Left renal pelvis (tissue), 4 donors: ENCODE measurements around the gene MXD1. TPM values are rescaled to one million over a fixed set of nuclear protein-coding genes. Genes with fewer than 3 reads are reported as not detected.

ENCODE experiments used
- DNase-seq, 4 donors: peaks; one replicate each; pipeline ENCODE4 v3.0.0-alpha.2; 2013; ENCODE audit warnings: low read depth in 4 of 4, low spot score in 3 of 4
- polyA plus RNA-seq, 4 donors: library from polyadenylated mRNA; unstranded; fragments of 120-200 nt; gene quantifications; one replicate each; pipeline ENCODE4 v1.2.1, GENCODE V29; 2013; ENCODE audit not compliant: insufficient read length in 4 of 4

MXD1 gene
- polyA plus RNA-seq, 4 donors: 9.3 to 14.8 (median 13.7) TPM

DNA sequence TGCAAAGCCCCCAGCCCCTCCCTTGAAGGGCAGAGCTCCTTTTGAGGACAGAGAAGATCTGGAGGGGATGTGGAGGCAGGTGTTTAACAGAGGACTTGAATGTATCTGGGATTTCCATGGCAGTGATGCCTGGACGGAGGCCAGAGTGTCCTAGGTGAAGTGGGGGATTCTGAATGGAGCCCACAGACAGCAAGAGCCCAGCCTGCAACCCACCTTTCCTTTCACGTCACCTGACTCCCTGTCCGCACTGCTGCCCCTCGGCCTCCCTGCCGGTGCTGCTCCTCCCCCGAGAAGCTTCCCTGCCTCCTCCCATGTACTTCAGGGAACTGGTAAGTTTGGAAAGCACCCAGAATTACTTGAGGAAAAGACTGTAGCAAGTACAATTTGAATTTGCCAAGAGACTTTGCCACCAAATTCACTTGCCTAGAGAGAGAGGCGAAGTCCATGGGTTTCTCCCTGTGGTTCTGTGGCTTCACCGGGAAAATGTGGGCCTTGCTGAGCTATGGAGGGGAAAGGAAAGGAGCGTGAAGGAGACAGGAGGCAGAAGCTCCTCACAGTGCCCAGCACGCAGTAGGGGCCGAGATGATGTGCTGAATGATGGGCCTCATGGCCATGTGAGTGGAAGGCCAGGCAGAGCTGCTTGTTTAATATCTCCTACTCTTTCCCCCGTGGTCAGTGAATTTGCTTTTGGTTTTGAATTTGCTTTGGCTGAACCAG lies 60.4 kb downstream of the MXD1 start:
- no peak for DNase-seq

DNA sequence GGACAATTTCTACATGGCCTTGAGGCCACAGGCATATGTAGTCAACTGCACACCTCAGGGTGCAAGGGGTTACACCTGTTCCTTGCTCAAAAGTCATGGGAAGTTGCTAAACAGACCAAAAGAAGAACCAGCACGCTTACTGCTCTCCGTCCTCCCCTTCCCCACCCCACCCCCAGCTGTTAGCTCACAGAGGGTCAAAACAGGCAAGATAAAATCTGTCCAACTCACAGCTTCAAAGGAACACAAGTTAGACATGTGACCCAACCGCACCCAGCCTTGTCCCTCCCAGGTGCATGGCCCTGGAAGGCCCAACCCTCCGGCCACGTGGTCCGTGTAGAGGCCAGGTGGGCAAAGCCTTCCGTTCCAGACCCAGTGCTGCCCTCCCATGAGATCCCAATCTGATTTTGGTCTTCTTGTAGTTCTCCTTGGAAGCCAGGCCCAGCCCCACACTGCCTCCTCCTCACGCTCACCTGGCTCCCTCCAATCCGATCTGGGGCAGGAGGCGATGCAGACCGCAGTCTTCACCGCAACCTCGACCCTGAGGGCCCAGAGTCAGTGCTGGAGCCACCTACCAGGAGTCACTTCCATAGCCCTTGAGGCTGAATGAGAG lies 61.0 kb downstream of the MXD1 start:
- no peak for DNase-seq

DNA sequence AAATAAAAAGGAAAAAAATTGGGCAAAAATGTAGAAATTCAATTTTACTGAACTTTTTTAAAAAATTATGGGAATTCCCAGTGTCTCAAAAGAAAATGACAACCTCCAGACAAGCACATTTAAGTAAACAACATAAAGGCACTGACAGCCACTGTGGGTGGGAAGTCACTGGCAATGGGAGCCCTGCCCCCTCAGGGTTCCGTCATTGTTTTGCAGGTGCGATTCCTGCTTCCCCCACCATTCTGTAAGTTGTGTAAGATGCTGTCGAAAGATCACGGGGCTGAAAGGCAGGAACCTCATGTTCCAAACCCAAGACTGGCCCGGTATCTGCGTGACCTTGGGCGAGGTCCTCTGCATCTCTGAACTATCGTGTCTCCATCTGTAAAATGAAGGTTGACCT lies 62.3 kb downstream of the MXD1 start:
- no peak for DNase-seq

DNA sequence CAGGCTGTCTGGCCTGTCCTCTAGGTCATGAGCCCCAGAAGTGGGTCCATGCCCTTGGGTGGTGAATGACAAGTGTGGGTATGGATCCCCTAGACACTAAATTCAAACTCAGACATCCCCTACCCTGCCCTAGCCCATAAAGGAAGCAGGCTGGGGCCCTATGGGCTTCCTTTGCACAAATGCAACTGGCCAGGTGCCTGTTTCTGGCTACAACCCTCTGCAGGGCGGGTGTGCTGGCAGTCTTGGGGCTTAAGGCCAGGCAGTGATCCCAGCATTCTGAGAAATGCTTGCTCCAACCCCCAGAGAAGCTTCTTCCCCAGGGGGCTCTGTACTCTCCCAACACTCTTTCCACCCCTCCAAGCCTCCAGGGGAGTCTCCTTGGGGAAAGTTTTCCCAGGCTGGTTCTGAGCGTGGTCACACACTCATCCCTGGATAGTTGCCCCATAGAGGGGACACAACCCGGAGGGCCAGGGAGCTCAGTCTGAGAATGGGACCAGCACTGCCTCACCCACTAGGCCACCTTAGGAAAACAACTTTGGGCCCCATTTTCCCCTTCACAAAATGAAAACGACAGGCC lies 63.1 kb downstream of the MXD1 start:
- no peak for DNase-seq

DNA sequence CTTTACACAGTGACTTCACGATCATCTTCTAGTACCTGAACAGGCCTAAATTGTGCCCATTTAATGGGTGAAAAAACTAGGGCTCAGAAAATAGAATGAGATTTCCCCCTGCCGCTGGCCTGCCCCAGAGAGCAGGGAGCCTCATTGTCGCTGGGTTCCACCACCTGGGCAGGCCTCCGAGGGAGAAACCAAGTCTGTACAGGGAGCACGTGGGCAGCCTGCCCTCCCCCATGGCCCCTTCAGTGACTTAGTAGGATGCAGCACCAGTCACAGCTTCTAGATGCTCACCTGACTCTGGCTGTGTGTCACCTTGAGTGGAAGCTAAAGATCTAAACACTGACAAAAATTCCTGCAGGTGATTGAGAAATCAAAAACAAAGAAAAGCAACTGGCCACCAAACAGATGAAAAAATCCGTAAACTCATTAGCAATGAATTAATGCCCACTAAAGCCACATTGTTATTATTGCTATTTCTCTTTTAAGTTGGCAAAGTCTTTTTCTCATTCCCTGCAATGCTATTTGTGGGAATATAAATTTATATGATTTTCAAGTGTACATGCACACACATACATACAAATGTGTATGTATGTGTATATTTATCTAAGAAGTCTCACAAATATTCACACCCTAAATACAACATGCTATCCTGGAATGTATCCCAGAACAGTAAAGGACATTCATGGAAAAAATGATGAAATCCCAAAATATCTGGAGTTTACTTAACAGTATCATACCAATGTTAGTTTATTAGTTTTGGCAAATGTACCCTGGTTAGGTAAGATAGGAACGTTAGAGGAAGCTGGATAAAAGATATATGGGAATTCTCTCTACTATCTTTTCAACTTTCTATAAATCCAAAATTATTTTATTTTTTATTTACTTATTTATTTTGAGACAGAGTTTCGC lies 65.2 kb downstream of the MXD1 start:
- DNase-seq: no peak

DNA sequence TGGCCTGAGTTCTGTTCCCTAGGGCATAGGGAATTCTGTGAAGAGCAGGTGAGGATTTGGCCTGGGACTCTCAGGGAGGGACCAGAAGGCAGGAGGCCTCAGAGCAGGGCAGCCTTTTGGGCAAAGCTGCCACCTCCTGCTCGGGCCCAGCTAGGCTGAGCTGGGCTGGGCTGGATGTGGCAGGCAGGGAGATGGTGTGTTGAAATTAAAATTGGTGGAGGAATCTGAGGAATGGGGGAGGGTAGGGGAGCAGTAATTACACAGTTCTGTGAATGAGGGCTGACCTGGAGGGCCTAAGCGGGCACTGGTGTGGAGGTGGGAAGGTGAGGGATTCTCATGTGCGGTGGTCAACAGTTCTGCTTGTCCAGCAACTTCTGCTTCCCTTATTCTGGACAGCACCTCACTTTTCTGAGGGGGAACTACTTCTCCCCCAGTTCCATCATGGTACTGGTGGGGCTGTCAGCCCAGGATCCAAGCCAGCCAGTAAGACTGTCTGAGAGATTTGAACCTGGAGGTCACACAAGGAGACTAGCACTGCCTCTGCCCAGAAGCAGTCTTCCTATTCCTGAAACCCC lies 68.6 kb downstream of the MXD1 start:
- DNase-seq: no peak

DNA sequence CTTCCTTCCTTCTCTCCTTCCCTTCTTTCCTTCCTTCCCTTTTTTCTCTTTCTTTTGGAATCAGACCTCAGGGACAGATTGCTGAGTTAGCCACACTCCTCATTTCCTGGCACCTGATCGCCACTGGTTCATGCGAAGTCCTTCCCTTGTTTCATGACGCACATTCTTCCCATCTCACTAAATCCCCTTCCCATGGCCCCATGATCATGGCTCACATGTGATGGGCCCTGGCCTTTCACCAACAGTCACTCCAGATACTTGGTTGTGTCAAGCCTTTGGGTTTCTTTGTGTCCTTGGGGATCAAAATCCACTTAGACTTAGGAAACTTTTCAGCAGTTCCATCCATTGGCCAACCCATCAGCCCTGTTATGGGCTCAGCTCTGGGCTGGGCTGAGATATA lies 70.3 kb downstream of the MXD1 start:
- DNase-seq: no peak

DNA sequence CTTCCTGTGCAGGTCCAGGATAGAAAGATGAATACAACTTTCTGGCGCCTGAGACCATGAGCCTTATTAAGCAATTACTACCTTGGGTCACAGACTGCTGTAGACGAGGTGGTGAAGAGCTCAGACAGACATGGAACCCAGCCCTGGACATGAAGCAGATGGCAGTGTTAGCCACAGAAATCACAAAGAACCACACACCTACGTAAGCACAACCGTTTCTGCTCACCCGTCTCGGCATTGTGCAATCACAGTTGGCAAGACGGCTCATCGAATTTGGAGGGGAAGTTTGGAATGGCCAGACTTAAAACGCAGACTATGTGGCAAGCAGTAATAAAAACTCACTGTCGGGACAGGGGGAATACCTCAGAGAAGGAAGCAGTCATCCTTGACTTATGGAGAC lies 70.8 kb downstream of the MXD1 start:
- no peak for DNase-seq

DNA sequence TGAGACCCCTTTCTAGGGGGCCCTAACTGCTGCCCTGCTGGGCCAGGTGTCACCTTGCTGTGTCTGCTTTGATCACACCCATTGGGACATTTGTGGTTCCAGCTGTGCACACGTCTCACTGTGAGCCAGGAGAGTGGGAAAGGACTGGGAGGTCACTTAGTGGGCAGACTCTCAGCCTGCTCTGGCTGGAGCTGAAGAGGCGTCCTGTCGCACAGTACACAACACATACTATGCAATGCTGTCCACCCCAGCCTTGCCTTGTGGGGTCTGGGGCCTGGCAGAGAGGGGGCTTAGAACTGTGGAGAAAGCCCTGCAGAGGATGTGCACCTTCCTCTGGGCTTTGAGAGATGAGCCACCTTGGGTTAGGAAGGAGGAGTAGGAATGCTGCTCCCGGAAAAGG lies 71.8 kb downstream of the MXD1 start:
- DNase-seq: no peak

DNA sequence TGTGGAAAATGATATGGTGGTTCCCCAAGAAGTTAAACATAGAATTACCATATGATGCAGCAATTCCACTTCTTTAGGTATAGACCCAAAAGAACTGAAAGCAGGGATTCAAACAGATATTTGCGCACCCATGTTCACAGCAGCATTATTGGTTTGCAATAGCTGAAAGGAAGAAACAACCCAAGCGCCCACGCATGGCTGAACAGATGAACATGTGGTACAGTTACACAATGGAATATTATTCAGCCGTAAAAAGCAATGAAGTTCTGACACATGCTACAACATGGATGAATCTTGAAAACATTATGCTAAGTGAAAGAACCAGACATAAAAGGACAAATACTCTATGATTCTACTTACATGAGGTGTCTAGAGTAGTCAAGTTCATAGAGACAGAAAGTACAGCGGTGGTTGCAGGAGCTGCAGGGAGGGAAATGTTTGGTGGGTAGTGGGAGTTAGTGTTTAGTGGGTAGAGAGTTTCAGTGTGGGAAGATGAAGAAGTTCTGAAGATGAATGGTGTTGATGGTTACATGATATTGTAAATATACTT lies 73.3 kb downstream of the MXD1 start:
- no peak for DNase-seq

DNA sequence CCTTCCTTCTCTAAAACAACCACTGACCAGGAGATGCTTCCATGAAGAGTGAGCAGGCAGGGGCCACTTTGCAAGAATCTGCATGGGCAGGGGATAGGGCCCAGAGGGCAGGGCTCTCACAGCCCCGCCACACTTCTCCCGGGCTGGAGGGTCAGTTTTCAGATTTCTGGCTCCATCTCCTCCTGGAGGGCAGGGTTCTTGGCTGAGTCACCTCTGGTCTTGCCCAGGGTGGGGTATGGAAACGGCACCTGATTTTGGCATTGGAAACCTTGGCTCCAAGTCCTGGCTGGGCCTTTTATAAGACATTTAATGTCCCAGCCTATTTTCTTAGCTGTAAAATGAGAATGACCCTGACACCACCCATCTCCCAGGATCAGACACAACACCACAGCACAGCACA lies 74.1 kb downstream of the MXD1 start:
- DNase-seq: no peak

DNA sequence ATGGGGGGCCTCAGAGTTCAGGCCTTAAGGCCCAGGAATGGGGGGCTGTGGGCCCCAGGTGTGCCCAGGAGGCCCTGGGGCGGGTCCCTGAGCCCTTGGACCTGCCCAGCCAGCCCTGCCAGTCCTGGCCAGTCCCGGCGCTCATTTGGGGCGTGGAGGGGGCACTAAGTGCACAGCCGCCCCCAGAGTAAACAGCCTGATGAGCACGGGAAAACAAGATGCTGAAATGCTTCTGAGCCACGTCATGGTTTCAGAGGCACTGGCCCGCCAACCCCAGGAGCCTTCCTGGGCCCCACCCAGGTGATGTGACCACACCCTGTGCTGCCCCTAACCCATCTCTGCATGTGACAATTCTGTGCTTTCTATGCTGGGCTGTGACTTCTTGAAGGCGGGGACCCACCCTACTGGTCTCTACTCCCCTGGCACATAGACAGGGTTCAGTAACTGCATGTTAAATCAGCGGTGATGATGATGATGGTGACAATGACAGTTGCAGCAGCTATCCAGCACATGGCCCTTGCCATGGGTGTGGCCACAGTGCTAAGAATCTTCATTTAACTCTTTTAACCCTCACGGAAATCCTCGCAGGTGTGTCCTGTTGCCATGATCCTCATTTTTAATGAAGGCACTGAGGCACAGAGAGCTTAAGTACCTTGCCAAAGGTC lies 74.7 kb downstream of the MXD1 start:
- DNase-seq: no peak

Other genes with a start within 250 kb of the MXD1 start
- gene ANXA4, start 173.0 kb upstream of the MXD1 start, polyA plus RNA-seq: 100 to 1,000 TPM in 3 of 4 donors, 10 to 100 TPM in 1; 73.5 to 301 (median 234) TPM
- gene GMCL1, start 85.4 kb upstream of the MXD1 start, polyA plus RNA-seq: 10 to 100 TPM; 18.4 to 36.5 (median 33.5) TPM
- gene SNRNP27, start 21.2 kb upstream of the MXD1 start, polyA plus RNA-seq: 10 to 100 TPM; 67.3 to 80.8 (median 74.1) TPM
- 1 to 10 TPM; 4.1 to 5.6 (median 4.9) TPM for gene ASPRV1, start 46.5 kb downstream of the MXD1 start, polyA plus RNA-seq
- 100 to 1,000 TPM; 234 to 314 (median 281) TPM for gene PCBP1, start 172.4 kb downstream of the MXD1 start, polyA plus RNA-seq